SK-N-SH (cell line): ENCODE results near the gene NAA20. TPM values are rescaled to one million over a fixed set of nuclear protein-coding genes. Genes with fewer than 3 reads are reported as not detected.

Experiments
- CTCF ChIA-PET: fragments of 300-600, 350-600 bp; formaldehyde crosslinking; extraction: SDS; loops from one replicate; lab custom pipeline; 2021; lab: Yijun Ruan, JAX
- POLR2A ChIA-PET: fragments of 350-600 bp; sonication (Branson Sonifier 250); formaldehyde crosslinking; extraction: SDS; loops from one replicate; lab custom pipeline; 2020; ENCODE audit warnings: antibody characterized with exemption, inconsistent platforms; lab: Yijun Ruan, JAX
- DNase-seq: peaks from one replicate; pipeline ENCODE4 v3.0.0; 2012
- H2AFZ ChIP-seq: fragments of 200-600 bp; sonication (generic); 2 replicates; pipeline ENCODE4 v1.8.1; 2016; ENCODE audit warnings: antibody characterized with exemption, mild to moderate bottlenecking, low read depth
- H3F3A ChIP-seq: fragments of 200-600 bp; sonication (generic); replicated peaks from 2 replicates; pipeline ENCODE3; 2016; ENCODE audit warnings: antibody characterized with exemption, mild to moderate bottlenecking; ENCODE audit not compliant: insufficient read depth
- H3K27ac ChIP-seq, 2 experiments: fragments of 200-500 bp in 1 of 2; fragments of 200-600 bp in 1 of 2; sonication (Bioruptor generic) in 1 of 2; sonication (generic), shearing (Covaris generic) in 1 of 2; 2 replicates each; pipeline versions ENCODE4 v1.5.1 to v1.6.1; 2014 to 2016; ENCODE audit warnings: low read depth in 2 of 2, inconsistent platforms in 1 of 2, low read length in 1 of 2, mild to moderate bottlenecking in 1 of 2, mixed read lengths in 1 of 2
- H3K27me3 ChIP-seq: fragments of 200-600 bp; sonication (generic), shearing (Covaris generic); 2 replicates; pipeline ENCODE4 v1.6.1; 2016; ENCODE audit warnings: mixed run types; ENCODE audit not compliant: insufficient read depth
- H3K36me3 ChIP-seq, 2 experiments: fragments of 200-500 bp in 1 of 2; fragments of 200-600 bp in 1 of 2; sonication (Bioruptor generic) in 1 of 2; sonication (generic) in 1 of 2; replicated peaks in 1 of 2; 2 replicates each; pipeline versions ENCODE3 to v1.5.1; 2014 to 2016; ENCODE audit warnings: low read length in 1 of 2, mild to moderate bottlenecking in 1 of 2; ENCODE audit not compliant: insufficient read depth in 2 of 2, control insufficient read depth in 1 of 2
- H3K4me1 ChIP-seq, 2 experiments: fragments of 200-500 bp in 1 of 2; fragments of 200-600 bp in 1 of 2; sonication (Bioruptor generic) in 1 of 2; sonication (generic), shearing (Covaris generic) in 1 of 2; 2 replicates each; pipeline versions ENCODE4 v1.5.1 to v1.6.1; 2014 to 2016; ENCODE audit warnings: low read depth in 1 of 2, low read length in 1 of 2, mixed run types in 1 of 2; ENCODE audit not compliant: insufficient read depth in 2 of 2, control insufficient read depth in 1 of 2
- H3K4me2 ChIP-seq: fragments of 200-600 bp; sonication (generic), shearing (Covaris generic); 2 replicates; pipeline ENCODE4 v1.6.1; 2017; ENCODE audit warnings: mixed run types
- H3K4me3 ChIP-seq, 2 experiments: fragments of 200-500 bp in 1 of 2; fragments of 200-600 bp in 1 of 2; sonication (Bioruptor generic) in 1 of 2; sonication (generic), shearing (Covaris generic) in 1 of 2; 2 replicates each; pipeline versions ENCODE4 v1.5.1 to v1.8.1; 2014 to 2016; ENCODE audit warnings: low read depth in 2 of 2, inconsistent platforms in 1 of 2, low read length in 1 of 2, mild to moderate bottlenecking in 1 of 2, mixed read lengths in 1 of 2, moderate library complexity in 1 of 2
- H3K79me2 ChIP-seq: fragments of 200-600 bp; sonication (generic); 2 replicates; pipeline ENCODE4 v1.8.1; 2017; ENCODE audit warnings: mild to moderate bottlenecking; ENCODE audit not compliant: insufficient read depth
- H3K9ac ChIP-seq: fragments of 200-600 bp; sonication (generic); 2 replicates; pipeline ENCODE4 v1.6.1; 2017; ENCODE audit warnings: mixed run types
- H3K9me2 ChIP-seq: fragments of 200-600 bp; sonication (generic); 2 replicates; pipeline ENCODE4 v1.6.1; 2017; ENCODE audit warnings: mixed run types
- H3K9me3 ChIP-seq: fragments of 200-600 bp; sonication (generic); 2 replicates; pipeline ENCODE4 v1.6.1; 2017; ENCODE audit warnings: mixed run types, mild to moderate bottlenecking, moderate library complexity
- H4K20me1 ChIP-seq: fragments of 200-600 bp; sonication (generic); 2 replicates; pipeline ENCODE4 v1.6.1; 2017; ENCODE audit warnings: mild to moderate bottlenecking, mixed run types; ENCODE audit not compliant: insufficient read depth
- CHD2 ChIP-seq: fragments of 150-350 bp; IDR thresholded peaks from 2 replicates; pipeline ENCODE4 v1.6.1; 2018; ENCODE audit warnings: low read length; ENCODE audit not compliant: partially characterized antibody
- ELF1 ChIP-seq: IDR thresholded peaks from 2 replicates; pipeline ENCODE4 v1.4.0; 2012
- FOSL2 ChIP-seq: IDR thresholded peaks from 2 replicates; pipeline ENCODE4 v1.4.0; 2012; ENCODE audit warnings: low read depth, mild to moderate bottlenecking, moderate library complexity, borderline replicate concordance
- FOXJ3 ChIP-seq: sonication (generic); formaldehyde crosslinking; IDR thresholded peaks from 2 replicates; pipeline ENCODE4 v1.5.1; 2020; ENCODE audit warnings: mild to moderate bottlenecking, missing genetic modification reagents
- FOXM1 ChIP-seq: IDR thresholded peaks from 2 replicates; pipeline ENCODE4 v1.4.0; 2012; ENCODE audit warnings: low read depth, mild to moderate bottlenecking
- GABPA ChIP-seq: IDR thresholded peaks from 2 replicates; pipeline ENCODE4 v1.4.0; 2012; ENCODE audit warnings: low read depth, mild to moderate bottlenecking
- JUND ChIP-seq: IDR thresholded peaks from 2 replicates; pipeline ENCODE4 v1.4.0; 2012
- MXI1 ChIP-seq: IDR thresholded peaks from 2 replicates; pipeline ENCODE4 v1.6.1; 2012; ENCODE audit warnings: mild to moderate bottlenecking, low read depth, low read length, improper control_type of control experiment
- NFIC ChIP-seq: IDR thresholded peaks from 2 replicates; pipeline ENCODE4 v1.4.0; 2012; ENCODE audit warnings: borderline replicate concordance
- RAD21 ChIP-seq: IDR thresholded peaks from 2 replicates; pipeline ENCODE4 v1.6.1; 2012; ENCODE audit warnings: mild to moderate bottlenecking, low read length
- RCOR1 ChIP-seq: fragments of 150-350 bp; IDR thresholded peaks from 2 replicates; pipeline ENCODE4 v1.6.1; 2017; ENCODE audit warnings: antibody characterized with exemption, low read length
- SMC3 ChIP-seq: IDR thresholded peaks from 2 replicates; pipeline ENCODE4 v1.6.1; 2012; ENCODE audit warnings: low read depth, low read length, improper control_type of control experiment
- TAF1 ChIP-seq: IDR thresholded peaks from 2 replicates; pipeline ENCODE4 v1.6.1; 2012; ENCODE audit warnings: low read depth, mild to moderate bottlenecking, low read length, moderate library complexity, borderline replicate concordance
- TCF12 ChIP-seq: IDR thresholded peaks from 2 replicates; pipeline ENCODE4 v1.4.0; 2012
- USF2 ChIP-seq: fragments of 150-350 bp; IDR thresholded peaks from 2 replicates; pipeline ENCODE4 v1.6.1; 2017; ENCODE audit warnings: antibody characterized with exemption, low read length, low read depth, borderline replicate concordance
- YY1 ChIP-seq: IDR thresholded peaks from 2 replicates; pipeline ENCODE4 v1.4.0; 2012; ENCODE audit warnings: low read depth, mild to moderate bottlenecking
- WGBS: methylation state at CpG from one replicate; pipeline ENCODE4 v1.1.6; 2017; ENCODE audit warnings: low lambda C conversion rate; 5-methylcytosine and 5-hydroxymethylcytosine counted together
- polyA plus RNA-seq, 3 experiments: library from polyadenylated mRNA; depleted of rRNA; stranded (reverse); fragments of >200 nt; gene quantifications; 2 replicates each; pipeline ENCODE4 v1.2.3, GENCODE V29; 2012
- TF ChIP-seq, protein P1 (sequence below): IDR thresholded peaks from 2 replicates; pipeline ENCODE4; 2012
- TF ChIP-seq, protein P2 (sequence below): IDR thresholded peaks from 2 replicates; pipeline ENCODE4 v1.4.0; 2012; ENCODE audit warnings: low read depth
- TF ChIP-seq, protein P3 (sequence below): fragments of 200-600 bp; sonication (generic); IDR thresholded peaks from 2 replicates; pipeline ENCODE4 v1.6.1; 2017; ENCODE audit warnings: antibody characterized with exemption, mild to moderate bottlenecking, moderate library complexity
- TF ChIP-seq, protein P4 (sequence below): IDR thresholded peaks from 2 replicates; pipeline ENCODE4 v1.6.1; 2012; ENCODE audit warnings: mild to moderate bottlenecking, low read depth, low read length, moderate library complexity

Gene NAA20
- polyA plus RNA-seq, 1 of the 3 experiments (the other 2 are of a cell fraction), result 85.0 TPM

DNA sequence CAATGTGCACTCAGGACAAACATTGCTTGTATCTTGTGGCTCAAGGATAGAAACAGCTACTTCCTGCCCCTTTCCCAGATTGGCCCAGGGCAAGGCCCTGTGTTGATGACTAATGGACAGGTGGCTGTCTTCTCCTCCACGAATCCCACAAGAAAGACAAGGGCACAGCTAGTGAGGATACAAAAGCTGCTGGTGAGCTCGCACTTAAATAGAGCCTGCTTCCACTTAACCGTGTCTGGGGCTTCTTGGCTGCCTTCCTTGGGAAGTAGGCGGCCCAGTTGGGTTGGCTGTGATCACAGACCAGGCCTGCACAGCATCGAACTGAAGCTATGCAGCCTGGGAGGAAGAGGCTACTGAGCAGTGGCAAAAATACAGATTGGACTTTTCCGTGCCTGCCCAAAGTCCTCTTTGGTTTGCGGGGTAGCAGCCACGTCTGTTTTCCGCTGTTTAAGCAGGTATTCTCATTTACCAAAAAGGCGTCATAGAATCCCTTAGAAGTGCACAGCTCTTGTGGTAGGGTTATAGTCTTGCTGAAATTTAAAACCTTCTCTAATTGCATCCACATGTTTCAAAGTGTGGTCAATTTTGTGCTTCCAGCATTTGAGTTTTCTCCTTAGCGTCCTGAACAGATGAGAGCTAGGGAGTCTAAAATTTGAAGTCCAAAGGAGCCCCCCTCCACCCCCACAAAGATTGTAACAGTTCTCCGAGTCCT, 23.0 kb upstream of the NAA20 start:
- Histone ChIP-seq H3K4me3 (peak overlapping the region in 1 of 2 experiments; percentile 45; a peak in 3 of 4 replicates), H3K27ac (peak overlapping the region; percentile 93 to 99), H3F3A (peaks cover 41% of the 10 kb centered on the region), H3K9ac (peak overlapping the region; percentile 81)
- WGBS, result 63% methylated on average over 8 of the region's 12 CpGs
- no peak for DNase-seq
- TF ChIP-seq GABPA, result no peak
- no peak for TF ChIP-seq RCOR1
- peak; percentile 29; the same call in 1 of the 2 replicates for TF ChIP-seq FOSL2
- TF ChIP-seq YY1, result no peak
- TF ChIP-seq NFIC, result 0 out of 2 replicates have a peak, but pooled peaks have one; percentile 30
- TF ChIP-seq FOXJ3, result no peak
- TF ChIP-seq, protein P1, sequence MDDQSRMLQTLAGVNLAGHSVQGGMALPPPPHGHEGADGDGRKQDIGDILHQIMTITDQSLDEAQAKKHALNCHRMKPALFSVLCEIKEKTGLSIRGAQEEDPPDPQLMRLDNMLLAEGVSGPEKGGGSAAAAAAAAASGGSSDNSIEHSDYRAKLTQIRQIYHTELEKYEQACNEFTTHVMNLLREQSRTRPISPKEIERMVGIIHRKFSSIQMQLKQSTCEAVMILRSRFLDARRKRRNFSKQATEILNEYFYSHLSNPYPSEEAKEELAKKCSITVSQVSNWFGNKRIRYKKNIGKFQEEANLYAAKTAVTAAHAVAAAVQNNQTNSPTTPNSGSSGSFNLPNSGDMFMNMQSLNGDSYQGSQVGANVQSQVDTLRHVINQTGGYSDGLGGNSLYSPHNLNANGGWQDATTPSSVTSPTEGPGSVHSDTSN, result peak; percentile 54
- TF ChIP-seq ELF1, result no peak
- TF ChIP-seq MXI1, result no peak
- TF ChIP-seq JUND, result no peak
- no peak for TF ChIP-seq TAF1
- no peak for TF ChIP-seq USF2
- TF ChIP-seq, protein P2, sequence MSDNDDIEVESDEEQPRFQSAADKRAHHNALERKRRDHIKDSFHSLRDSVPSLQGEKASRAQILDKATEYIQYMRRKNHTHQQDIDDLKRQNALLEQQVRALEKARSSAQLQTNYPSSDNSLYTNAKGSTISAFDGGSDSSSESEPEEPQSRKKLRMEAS, result 0 out of 2 replicates have a peak, but pooled peaks have one; percentile 1
- TF ChIP-seq TCF12, result peak; percentile 67
- TF ChIP-seq, all 33 proteins: peak for 5
- H2AFZ ChIP-seq, result peak overlapping the region; percentile 54; the same call in 1 of the 2 replicates
- H3K4me1 ChIP-seq, result peaks cover 31 to 48% of the 10 kb centered on the region in 2 experiments
- H3K4me2 ChIP-seq, result peak overlapping the region; percentile 75
- 0 out of 2 replicates have a peak, but pooled peaks cover 7% of the 10 kb centered on the region for H3K79me2 ChIP-seq
- no peaks in the 10 kb centered on the region for H3K9me3 ChIP-seq
- CTCF ChIA-PET, result interaction anchor here (0.8 to 3.5 kb wide), 28 partner anchors 9 to 308 kb away, joined by 3 to 26 read pairs (median 3); partner anchors contain the start of gene NAA20
- H3K9me2 ChIP-seq, result no peaks in the 10 kb centered on the region
- POLR2A ChIA-PET, result interaction anchor here (1.0 kb wide), 1 partner anchor 207 kb away, joined by 3 read pairs; no protein-coding TSS in a partner anchor
- H3K36me3 ChIP-seq, result no peaks in the 10 kb centered on the region
- no peaks in the 10 kb centered on the region for H3K27me3 ChIP-seq
- no peaks in the 10 kb centered on the region for H4K20me1 ChIP-seq

GRCh38 chr20:19995220-19995863, 21.8 kb upstream of the NAA20 start:
- ChIA-PET CTCF (interaction anchor here (0.6 to 3.5 kb wide), 25 partner anchors 8 to 312 kb away, joined by 3 to 26 read pairs (median 3); partner anchors contain the start of gene NAA20), POLR2A (no interaction called here)
- no peaks in the 10 kb centered on the region for H3K79me2 ChIP-seq
- peaks cover 33 to 48% of the 10 kb centered on the region in 2 experiments for H3K4me1 ChIP-seq
- H3K4me3 ChIP-seq, result peak overlapping the region in 1 of 2 experiments; percentile 33; a peak in 1 of 4 replicates
- H3K4me2 ChIP-seq, result peak overlapping the region; percentile 75; the same call in 1 of the 2 replicates
- H4K20me1 ChIP-seq, result no peaks in the 10 kb centered on the region
- peak overlapping the region; percentile 93 to 99 for H3K27ac ChIP-seq
- no peaks in the 10 kb centered on the region for H3K27me3 ChIP-seq
- TF ChIP-seq CHD2 (no peak), SMC3 (peak; percentile 78), RAD21 (peak; percentile 88), FOXM1 (0 out of 2 replicates have a peak, but pooled peaks have one; percentile 26)
- TF ChIP-seq, protein P3, sequence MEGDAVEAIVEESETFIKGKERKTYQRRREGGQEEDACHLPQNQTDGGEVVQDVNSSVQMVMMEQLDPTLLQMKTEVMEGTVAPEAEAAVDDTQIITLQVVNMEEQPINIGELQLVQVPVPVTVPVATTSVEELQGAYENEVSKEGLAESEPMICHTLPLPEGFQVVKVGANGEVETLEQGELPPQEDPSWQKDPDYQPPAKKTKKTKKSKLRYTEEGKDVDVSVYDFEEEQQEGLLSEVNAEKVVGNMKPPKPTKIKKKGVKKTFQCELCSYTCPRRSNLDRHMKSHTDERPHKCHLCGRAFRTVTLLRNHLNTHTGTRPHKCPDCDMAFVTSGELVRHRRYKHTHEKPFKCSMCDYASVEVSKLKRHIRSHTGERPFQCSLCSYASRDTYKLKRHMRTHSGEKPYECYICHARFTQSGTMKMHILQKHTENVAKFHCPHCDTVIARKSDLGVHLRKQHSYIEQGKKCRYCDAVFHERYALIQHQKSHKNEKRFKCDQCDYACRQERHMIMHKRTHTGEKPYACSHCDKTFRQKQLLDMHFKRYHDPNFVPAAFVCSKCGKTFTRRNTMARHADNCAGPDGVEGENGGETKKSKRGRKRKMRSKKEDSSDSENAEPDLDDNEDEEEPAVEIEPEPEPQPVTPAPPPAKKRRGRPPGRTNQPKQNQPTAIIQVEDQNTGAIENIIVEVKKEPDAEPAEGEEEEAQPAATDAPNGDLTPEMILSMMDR, result peak; percentile 97
- TF ChIP-seq, protein P4, sequence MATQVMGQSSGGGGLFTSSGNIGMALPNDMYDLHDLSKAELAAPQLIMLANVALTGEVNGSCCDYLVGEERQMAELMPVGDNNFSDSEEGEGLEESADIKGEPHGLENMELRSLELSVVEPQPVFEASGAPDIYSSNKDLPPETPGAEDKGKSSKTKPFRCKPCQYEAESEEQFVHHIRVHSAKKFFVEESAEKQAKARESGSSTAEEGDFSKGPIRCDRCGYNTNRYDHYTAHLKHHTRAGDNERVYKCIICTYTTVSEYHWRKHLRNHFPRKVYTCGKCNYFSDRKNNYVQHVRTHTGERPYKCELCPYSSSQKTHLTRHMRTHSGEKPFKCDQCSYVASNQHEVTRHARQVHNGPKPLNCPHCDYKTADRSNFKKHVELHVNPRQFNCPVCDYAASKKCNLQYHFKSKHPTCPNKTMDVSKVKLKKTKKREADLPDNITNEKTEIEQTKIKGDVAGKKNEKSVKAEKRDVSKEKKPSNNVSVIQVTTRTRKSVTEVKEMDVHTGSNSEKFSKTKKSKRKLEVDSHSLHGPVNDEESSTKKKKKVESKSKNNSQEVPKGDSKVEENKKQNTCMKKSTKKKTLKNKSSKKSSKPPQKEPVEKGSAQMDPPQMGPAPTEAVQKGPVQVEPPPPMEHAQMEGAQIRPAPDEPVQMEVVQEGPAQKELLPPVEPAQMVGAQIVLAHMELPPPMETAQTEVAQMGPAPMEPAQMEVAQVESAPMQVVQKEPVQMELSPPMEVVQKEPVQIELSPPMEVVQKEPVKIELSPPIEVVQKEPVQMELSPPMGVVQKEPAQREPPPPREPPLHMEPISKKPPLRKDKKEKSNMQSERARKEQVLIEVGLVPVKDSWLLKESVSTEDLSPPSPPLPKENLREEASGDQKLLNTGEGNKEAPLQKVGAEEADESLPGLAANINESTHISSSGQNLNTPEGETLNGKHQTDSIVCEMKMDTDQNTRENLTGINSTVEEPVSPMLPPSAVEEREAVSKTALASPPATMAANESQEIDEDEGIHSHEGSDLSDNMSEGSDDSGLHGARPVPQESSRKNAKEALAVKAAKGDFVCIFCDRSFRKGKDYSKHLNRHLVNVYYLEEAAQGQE, result no peak
- H2AFZ ChIP-seq, result no peak overlapping the region
- no peaks in the 10 kb centered on the region for H3K9me2 ChIP-seq
- H3K9ac ChIP-seq, result no peak overlapping the region
- H3K9me3 ChIP-seq, result no peaks in the 10 kb centered on the region
- peaks cover 41% of the 10 kb centered on the region for H3F3A ChIP-seq
- H3K36me3 ChIP-seq, result no peaks in the 10 kb centered on the region
- 20% methylated on average over 5 of the region's 5 CpGs for WGBS
- DNase-seq, result peak; percentile 60
